A673 (cell line): ENCODE data around the gene NPIPB2.

Experiments used
- EZH2 ChIP-seq: fragments of 200-600 bp; sonication (generic); IDR thresholded peaks from 2 replicates; pipeline ENCODE4 v1.6.1; 2017; ENCODE audit warnings: borderline replicate concordance, low read depth, mild to moderate bottlenecking, mixed read lengths, antibody characterized with exemption, low read length; ENCODE audit not compliant: poor library complexity, severe bottlenecking
- TF ChIP-seq, protein P1 (sequence below): fragments of 300-800, 200-600 bp; sonication (generic); conservative IDR thresholded peaks from 2 replicates; pipeline ENCODE4 v1.5.1; 2017; ENCODE audit warnings: low read depth, mild to moderate bottlenecking, antibody characterized with exemption, low read length, moderate library complexity, mixed read lengths

GRCh38 chr16:11964761-11965551, 23.1 kb upstream of the NPIPB2 start, which contains the start of gene TNFRSF17:
- TF ChIP-seq, protein P1, sequence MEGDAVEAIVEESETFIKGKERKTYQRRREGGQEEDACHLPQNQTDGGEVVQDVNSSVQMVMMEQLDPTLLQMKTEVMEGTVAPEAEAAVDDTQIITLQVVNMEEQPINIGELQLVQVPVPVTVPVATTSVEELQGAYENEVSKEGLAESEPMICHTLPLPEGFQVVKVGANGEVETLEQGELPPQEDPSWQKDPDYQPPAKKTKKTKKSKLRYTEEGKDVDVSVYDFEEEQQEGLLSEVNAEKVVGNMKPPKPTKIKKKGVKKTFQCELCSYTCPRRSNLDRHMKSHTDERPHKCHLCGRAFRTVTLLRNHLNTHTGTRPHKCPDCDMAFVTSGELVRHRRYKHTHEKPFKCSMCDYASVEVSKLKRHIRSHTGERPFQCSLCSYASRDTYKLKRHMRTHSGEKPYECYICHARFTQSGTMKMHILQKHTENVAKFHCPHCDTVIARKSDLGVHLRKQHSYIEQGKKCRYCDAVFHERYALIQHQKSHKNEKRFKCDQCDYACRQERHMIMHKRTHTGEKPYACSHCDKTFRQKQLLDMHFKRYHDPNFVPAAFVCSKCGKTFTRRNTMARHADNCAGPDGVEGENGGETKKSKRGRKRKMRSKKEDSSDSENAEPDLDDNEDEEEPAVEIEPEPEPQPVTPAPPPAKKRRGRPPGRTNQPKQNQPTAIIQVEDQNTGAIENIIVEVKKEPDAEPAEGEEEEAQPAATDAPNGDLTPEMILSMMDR = no peak
- no peak for TF ChIP-seq EZH2
